RWPE2 (cell line): ENCODE measurements around the gene NDST1.

Source experiments
- ATAC-seq: fragments of 200-7000 bp; cut with Tn5 transposase; 3 replicates; pipeline ENCODE4 v1.9.1; 2021; ENCODE audit warnings: low read depth
- DNase-seq: peaks from one replicate; pipeline ENCODE4 v3.0.0-alpha.2; 2020; ENCODE audit warnings: low spot score
- H3K27ac ChIP-seq: fragments of 450-650 bp; 2 replicates; pipeline ENCODE4 v1.5.1; 2017; ENCODE audit warnings: mild to moderate bottlenecking; ENCODE audit not compliant: poor library complexity, severe bottlenecking
- H3K27me3 ChIP-seq: fragments of 250-450 bp; sonication (Bioruptor Pico); 2 replicates; pipeline ENCODE4 v1.5.1; 2021; ENCODE audit warnings: mild to moderate bottlenecking, moderate library complexity; ENCODE audit not compliant: insufficient read depth, poor library complexity, severe bottlenecking
- H3K36me3 ChIP-seq: fragments of 250-450 bp; sonication (Bioruptor Pico); 2 replicates; pipeline ENCODE4 v1.5.1; 2020; ENCODE audit warnings: low read depth, mild to moderate bottlenecking, moderate library complexity
- H3K4me1 ChIP-seq: fragments of 250-450 bp; sonication (Bioruptor Pico); 2 replicates; pipeline ENCODE4 v1.5.1; 2021; ENCODE audit warnings: mild to moderate bottlenecking, moderate library complexity; ENCODE audit not compliant: insufficient read depth, poor library complexity, severe bottlenecking
- H3K4me3 ChIP-seq: fragments of 250-450 bp; sonication (Bioruptor Pico); 2 replicates; pipeline ENCODE4 v1.5.1; 2021; ENCODE audit warnings: mild to moderate bottlenecking, moderate library complexity; ENCODE audit not compliant: severe bottlenecking
- H3K9me3 ChIP-seq: fragments of 250-450 bp; sonication (Bioruptor Pico); 2 replicates; pipeline ENCODE4 v1.5.1; 2021; ENCODE audit warnings: mild to moderate bottlenecking, moderate library complexity; ENCODE audit not compliant: severe bottlenecking
- TF ChIP-seq, protein P1 (sequence below): fragments of 450-650 bp; IDR thresholded peaks from one replicate; pipeline ENCODE4 v1.5.1; 2017; ENCODE audit warnings: mild to moderate bottlenecking, moderate library complexity; ENCODE audit not compliant: poor library complexity, severe bottlenecking

NDST1 gene

DNA sequence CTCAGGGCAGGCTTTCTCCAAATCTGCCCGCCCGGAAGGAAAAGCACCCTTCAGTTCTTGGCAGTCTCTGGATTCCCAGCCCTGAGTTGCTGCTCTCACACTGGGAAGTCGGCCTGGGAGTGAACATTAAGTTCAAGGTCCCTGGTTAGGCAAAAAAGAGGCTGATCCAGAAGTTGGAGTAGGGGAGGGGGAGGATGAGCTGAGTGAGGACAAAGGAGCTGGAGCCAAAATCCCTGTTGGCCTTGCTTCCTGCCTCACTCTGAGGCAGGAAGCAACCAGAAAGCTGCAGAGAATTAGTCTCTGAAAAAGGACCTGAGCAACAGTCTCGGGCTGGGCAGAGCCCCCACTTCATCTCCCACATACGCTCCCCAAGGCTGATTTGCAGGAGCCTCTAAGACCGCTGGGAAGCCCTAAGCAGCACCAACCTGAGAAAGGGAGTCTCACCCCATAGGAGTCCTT lies 43.3 kb upstream of the NDST1 start:
- ATAC-seq (peak; percentile 4; the same call in 1 of the 3 replicates), DNase-seq (no peak)
- Histone ChIP-seq H3K27ac (no peak overlapping the region), H3K36me3 (no peaks in the 10 kb centered on the region), H3K4me3 (no peak overlapping the region), H3K4me1 (peaks cover 7% of the 10 kb centered on the region), H3K9me3 (no peaks in the 10 kb centered on the region), H3K27me3 (no peaks in the 10 kb centered on the region)
- TF ChIP-seq, protein P1, sequence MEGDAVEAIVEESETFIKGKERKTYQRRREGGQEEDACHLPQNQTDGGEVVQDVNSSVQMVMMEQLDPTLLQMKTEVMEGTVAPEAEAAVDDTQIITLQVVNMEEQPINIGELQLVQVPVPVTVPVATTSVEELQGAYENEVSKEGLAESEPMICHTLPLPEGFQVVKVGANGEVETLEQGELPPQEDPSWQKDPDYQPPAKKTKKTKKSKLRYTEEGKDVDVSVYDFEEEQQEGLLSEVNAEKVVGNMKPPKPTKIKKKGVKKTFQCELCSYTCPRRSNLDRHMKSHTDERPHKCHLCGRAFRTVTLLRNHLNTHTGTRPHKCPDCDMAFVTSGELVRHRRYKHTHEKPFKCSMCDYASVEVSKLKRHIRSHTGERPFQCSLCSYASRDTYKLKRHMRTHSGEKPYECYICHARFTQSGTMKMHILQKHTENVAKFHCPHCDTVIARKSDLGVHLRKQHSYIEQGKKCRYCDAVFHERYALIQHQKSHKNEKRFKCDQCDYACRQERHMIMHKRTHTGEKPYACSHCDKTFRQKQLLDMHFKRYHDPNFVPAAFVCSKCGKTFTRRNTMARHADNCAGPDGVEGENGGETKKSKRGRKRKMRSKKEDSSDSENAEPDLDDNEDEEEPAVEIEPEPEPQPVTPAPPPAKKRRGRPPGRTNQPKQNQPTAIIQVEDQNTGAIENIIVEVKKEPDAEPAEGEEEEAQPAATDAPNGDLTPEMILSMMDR, result no peak

DNA sequence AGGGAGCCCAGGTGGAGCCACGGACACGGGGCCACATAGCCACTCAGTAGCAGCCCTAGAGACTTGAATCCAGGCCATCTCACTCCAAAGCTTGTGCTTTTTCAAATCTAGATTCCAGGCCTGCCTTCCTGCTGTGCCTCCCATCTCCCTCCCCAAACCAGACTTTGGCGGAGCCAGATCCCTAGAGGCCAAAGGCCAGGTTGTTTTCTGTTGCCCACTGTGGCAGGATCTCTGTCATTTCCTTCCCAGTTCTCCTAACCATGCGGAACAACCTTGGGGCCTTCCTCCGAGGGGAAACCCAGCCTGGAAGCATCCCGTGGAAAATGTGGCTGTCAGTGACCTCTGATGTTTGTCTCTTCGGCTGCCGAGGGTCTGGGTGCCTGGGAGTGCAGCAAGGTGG lies 42.0 kb upstream of the NDST1 start:
- H3K27ac ChIP-seq, result no peak overlapping the region
- TF ChIP-seq, protein P1, result no peak

DNA sequence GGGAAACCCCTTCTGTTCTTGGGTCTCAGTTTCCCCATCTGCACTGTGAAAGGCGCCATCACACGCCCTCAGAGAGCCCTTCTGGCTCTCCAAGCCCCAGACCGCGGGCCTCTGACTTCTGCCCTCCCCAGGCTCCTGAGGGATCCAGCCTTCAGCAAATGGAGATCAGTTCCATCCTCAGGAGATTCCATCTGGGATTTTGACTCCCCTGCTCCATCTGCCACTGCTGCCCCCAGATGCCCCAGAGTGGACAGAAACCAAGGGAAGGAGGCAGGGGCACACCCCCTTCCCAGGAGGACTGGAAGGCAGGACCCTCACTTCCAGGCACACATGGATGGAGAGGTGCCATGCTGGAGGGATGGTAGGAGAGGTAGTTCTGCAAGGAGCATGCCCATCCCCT lies 39.7 kb upstream of the NDST1 start:
- H3K27me3 ChIP-seq, result no peaks in the 10 kb centered on the region
- no peak for ATAC-seq
- no peaks in the 10 kb centered on the region for H3K9me3 ChIP-seq
- peaks cover 29% of the 10 kb centered on the region for H3K4me1 ChIP-seq
- TF ChIP-seq, protein P1, result no peak
- peak overlapping the region; percentile 95 for H3K27ac ChIP-seq
- no peak overlapping the region for H3K4me3 ChIP-seq
- H3K36me3 ChIP-seq, result no peaks in the 10 kb centered on the region
- no peak for DNase-seq

More for the DNA sequence above, 42.0 kb upstream of the NDST1 start:
- no peaks in the 10 kb centered on the region for H3K9me3 ChIP-seq
- no peaks in the 10 kb centered on the region for H3K36me3 ChIP-seq
- peaks cover 18% of the 10 kb centered on the region for H3K4me1 ChIP-seq
- no peak for ATAC-seq
- no peak overlapping the region for H3K4me3 ChIP-seq
- no peak for DNase-seq
- no peaks in the 10 kb centered on the region for H3K27me3 ChIP-seq

DNA sequence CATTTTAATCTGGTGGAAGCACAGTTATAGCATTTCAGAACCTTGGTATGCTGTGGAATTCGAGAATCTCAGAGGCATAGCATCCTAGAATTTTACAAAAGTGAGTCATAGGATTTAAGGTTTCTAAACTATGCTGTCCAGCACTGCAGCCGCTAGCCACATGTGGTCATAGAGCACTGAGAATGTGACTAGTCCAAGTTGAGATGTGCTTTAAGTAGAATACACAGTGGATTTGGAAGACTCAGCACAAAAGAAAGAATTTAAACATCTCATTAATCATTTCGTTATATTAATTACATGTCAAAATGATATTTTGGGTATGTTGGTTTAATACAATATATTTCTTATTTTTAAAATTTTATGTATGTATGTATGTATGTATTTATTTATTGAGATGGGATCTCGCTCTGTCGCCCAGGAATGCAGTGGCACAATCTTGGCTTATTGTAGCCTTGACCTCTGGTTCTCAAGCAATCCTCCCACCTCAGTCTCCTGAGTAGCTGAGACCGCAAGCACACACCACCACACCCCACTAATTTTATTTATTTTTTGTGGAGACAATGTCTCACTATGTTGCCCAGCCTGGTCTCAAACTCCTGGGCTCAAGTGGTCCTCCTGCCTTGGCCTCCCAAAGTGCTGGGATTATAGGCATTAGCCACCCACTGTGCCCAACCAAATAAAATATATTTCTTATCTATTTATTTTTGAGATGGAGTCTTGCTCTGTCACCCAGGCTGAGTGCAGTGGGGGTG lies 38.0 kb upstream of the NDST1 start:
- H3K27ac ChIP-seq, result peak overlapping the region; percentile 95
- ATAC-seq, result peak; percentile 67
- no peaks in the 10 kb centered on the region for H3K27me3 ChIP-seq

More for the DNA sequence above, 38.0 kb upstream of the NDST1 start:
- TF ChIP-seq, protein P1, result no peak
- DNase-seq, result peak; percentile 85
- no peaks in the 10 kb centered on the region for H3K36me3 ChIP-seq
- no peaks in the 10 kb centered on the region for H3K9me3 ChIP-seq
- H3K4me3 ChIP-seq, result no peak overlapping the region
- peaks cover 45% of the 10 kb centered on the region for H3K4me1 ChIP-seq
